Kasumi-1 (cell line): ENCODE measurements around the gene ABHD6.
"Not testable (repeated sequence)": the region's sequence is repeated elsewhere in the genome, so short reads cannot be mapped to it uniquely, and the experiment has no call there.

Experiments used
- DNase-seq, 2 experiments: peaks; one replicate each; lab custom pipeline; 2025; lab: John Stamatoyannopoulos, UW

The ABHD6 gene

GRCh38 chr3:58323529-58324390, 86.2 kb downstream of the ABHD6 start:
- no peak for DNase-seq

- DNase-seq, result no peak
Observed at GRCh38 chr3:58324391-58325390, 87.1 kb downstream of the ABHD6 start.

- no peak for DNase-seq
Observed at GRCh38 chr3:58325525-58325992, 88.0 kb downstream of the ABHD6 start.

GRCh38 chr3:58326267-58326900, 88.8 kb downstream of the ABHD6 start:
- no peak for DNase-seq

GRCh38 chr3:58329150-58329921, 91.7 kb downstream of the ABHD6 start:
- no peak for DNase-seq

- DNase-seq, result no peak
Observed at GRCh38 chr3:58329922-58330413, 92.4 kb downstream of the ABHD6 start.

- DNase-seq, result no peak
Observed at GRCh38 chr3:58331593-58332152, 94.1 kb downstream of the ABHD6 start.

GRCh38 chr3:58332575-58333188, 95.1 kb downstream of the ABHD6 start, which contains the start of gene PXK:
Gene PXK (plus strand): TSS chr3:58332892. CDS start chr3:58332989, 97 bp downstream.
- DNase-seq, result peak; percentile 49 to 65

- DNase-seq, result peak; percentile 35 to 72
Observed at GRCh38 chr3:58333206-58334012, 95.8 kb downstream of the ABHD6 start.

GRCh38 chr3:58334013-58334321, 96.4 kb downstream of the ABHD6 start:
- DNase-seq, result peak in 1 of 2 experiments; percentile 21

GRCh38 chr3:58334506-58334884, 96.9 kb downstream of the ABHD6 start:
- no peak for DNase-seq

GRCh38 chr3:58335652-58335947, 98.0 kb downstream of the ABHD6 start:
- peak in 1 of 2 experiments; percentile 80 for DNase-seq

GRCh38 chr3:58336135-58336882, 98.7 kb downstream of the ABHD6 start:
- no peak for DNase-seq

GRCh38 chr3:58337190-58337589, 99.6 kb downstream of the ABHD6 start:
- DNase-seq, result no peak

GRCh38 chr3:58339146-58339545, 101.6 kb downstream of the ABHD6 start:
- DNase-seq, result not testable (repeated sequence)

- DNase-seq, result peak; percentile 19 to 26
Observed at GRCh38 chr3:58340594-58341244, 103.1 kb downstream of the ABHD6 start.

GRCh38 chr3:58341376-58341775, 103.8 kb downstream of the ABHD6 start:
- no peak for DNase-seq

- DNase-seq, result no peak
Observed at GRCh38 chr3:58342676-58343075, 105.1 kb downstream of the ABHD6 start.
